UCSD-AML1 (cell line): ENCODE results near the gene TIMM10.

ENCODE experiments used
- DNase-seq: peaks from one replicate; lab custom pipeline; 2025; ENCODE audit not compliant: unreplicated experiment; lab: John Stamatoyannopoulos, UW

Gene TIMM10

GRCh38 chr11:57504511-57504910, 26.0 kb downstream of the TIMM10 start:
- DNase-seq, result no peak

DNA sequence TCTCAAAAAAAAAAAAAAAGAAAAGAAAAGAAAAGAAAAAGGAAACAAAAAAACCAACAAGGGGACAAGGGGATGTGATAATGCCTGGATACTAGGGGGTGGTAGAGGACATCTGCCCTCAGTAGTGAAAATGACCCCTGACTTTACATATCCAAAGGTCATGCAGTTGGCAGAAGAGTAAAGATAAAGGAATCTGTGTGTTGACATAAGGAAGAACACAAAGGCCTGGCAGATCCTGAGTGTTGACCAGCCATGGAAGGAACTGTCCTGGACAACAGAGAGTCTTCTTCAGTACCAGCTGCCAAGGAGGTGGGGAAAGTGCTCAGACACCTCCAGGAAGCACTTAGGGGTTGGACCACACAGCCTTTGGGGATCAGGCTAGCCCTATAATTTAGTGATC, 27.7 kb downstream of the TIMM10 start:
- DNase-seq, result no peak

DNA sequence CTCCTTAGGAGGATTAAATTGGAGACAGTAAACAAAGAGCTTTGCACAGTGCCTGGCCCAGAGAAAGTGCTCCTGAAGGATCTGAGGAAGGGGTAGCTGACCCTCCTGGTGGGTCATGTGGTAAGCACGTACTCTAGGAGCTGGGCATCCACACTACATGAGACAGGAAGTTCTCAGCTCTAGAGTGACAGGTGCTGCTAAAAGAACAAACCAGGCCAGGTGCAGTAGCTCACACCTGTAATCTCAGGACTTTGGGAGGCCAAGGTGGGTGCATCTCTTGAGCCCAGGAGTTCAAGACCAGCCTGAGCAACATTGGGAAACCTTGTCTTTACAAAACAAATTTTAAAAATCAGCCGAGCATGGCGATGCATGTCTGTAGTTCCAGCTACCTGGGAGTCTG, 28.2 kb downstream of the TIMM10 start:
- no peak for DNase-seq

- DNase-seq, result no peak
Measured at GRCh38 chr11:57501953-57502352, 28.6 kb downstream of the TIMM10 start.

GRCh38 chr11:57500926-57501325, 29.6 kb downstream of the TIMM10 start:
- no peak for DNase-seq

GRCh38 chr11:57500515-57500914, 30.0 kb downstream of the TIMM10 start:
- no peak for DNase-seq

- no peak for DNase-seq
Measured at GRCh38 chr11:57499983-57500461, 30.5 kb downstream of the TIMM10 start.

DNA sequence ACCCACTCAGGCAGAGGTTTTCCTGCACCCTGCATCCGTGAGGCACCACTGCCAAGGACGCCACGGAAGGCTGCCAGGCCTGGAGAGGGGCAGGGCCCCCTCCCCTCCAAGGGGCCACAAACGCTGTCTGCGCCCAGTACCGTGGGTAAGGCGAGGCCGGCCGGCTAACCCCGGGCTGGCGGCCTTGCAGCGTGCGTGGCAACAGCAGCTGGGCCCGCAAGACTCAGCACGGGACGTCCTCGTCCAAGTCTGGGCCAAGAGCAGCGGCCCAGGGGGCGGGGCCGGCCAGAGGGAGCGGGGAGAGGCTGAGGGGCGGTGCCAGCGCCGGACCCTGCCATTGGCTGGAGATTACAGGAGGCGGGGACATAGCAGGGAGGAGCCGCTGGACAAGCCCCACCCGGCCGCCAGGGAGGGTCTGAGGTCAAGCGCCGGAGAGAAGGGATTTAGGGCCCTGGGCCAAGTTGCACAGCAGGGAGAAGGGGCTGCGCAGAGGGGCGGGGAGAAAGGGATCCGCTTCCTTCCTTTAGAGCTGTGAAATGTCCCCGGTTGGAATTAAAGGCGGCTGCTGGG, 31.1 kb downstream of the TIMM10 start:
- DNase-seq, result no peak

- no peak for DNase-seq
Measured at GRCh38 chr11:57498540-57498939, 32.0 kb downstream of the TIMM10 start.

- no peak for DNase-seq
Measured at GRCh38 chr11:57497303-57498247, 33.0 kb downstream of the TIMM10 start.

DNA sequence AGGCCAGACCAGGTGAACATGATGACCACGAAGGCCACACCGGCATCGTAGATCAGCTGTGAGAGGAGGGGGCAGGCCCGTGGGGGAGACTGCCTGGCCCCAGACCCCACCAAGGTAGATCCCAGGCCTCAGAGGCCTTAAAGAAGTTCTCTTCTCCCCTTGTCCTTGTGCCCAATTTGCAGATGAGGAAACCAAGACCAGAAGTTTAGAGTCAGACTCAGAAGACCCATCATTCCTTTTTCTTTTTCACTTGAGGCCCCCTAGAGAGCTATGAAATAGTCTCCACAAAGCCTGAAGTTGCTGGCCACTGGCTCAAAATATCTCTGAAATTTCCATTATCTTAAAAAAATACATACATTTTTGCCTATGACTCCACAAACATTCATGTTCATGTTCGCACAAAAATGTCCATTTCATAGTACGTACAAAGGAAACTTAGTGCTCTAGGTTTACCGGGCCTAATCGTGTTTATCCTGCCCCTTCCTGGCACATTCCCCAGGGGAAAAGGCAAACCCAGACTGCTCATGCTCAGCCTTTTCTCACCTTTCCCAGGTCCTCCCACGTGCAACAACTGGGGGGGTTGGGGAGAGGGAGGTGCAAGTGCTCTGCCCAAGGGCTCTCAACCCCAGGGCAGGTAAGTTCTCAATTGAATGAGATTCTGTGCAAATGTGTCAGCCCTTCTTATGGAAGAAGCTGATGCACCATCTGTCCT, 34.3 kb downstream of the TIMM10 start:
- no peak for DNase-seq

DNA sequence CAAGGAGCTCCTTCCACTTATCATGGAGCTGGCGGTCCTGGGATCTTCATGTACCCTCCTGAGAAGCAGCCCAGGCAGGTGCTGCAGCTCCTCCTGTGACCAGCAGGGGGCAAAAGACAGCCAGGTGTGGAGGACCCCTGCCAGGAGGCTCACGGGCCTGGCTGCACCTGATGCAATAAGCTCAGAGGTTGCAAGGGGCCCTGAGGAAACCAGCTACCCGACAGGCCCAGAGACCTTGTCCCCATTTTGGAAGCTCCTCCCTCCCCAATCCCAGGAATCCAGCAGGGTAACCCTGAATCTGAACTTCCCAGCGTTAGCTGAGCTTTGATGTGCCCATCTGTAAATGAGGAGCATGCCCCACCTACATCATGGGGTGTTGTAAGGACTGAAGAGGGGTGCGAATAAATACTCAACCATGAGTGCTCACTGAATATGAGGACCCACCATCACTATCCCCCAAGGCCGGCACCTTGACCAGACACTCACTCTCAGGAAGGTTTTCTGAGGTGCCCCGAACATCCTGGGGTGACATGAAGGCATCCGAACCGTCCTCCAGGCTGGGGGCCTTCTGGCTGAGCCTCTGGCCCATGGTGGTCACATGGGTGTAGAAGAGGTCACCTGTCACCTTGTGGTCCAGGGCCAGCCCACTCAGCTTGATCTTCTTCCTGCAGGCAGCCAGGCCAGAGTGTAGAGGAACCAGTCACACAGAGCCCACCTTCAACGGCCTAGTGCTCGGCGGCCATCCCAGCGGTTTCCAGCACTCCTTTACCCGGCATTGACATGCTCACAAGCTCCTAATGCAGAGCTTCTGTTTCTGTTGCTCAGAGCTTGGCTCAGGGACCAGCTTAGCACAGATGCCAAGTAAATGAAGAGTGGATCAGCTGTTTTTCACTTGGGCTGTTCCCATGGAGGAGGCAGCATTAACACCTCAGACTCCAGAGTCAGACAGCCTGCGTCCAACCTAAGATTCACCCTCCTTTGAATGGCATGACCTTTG, 36.7 kb downstream of the TIMM10 start:
- peak; percentile 59 for DNase-seq

DNA sequence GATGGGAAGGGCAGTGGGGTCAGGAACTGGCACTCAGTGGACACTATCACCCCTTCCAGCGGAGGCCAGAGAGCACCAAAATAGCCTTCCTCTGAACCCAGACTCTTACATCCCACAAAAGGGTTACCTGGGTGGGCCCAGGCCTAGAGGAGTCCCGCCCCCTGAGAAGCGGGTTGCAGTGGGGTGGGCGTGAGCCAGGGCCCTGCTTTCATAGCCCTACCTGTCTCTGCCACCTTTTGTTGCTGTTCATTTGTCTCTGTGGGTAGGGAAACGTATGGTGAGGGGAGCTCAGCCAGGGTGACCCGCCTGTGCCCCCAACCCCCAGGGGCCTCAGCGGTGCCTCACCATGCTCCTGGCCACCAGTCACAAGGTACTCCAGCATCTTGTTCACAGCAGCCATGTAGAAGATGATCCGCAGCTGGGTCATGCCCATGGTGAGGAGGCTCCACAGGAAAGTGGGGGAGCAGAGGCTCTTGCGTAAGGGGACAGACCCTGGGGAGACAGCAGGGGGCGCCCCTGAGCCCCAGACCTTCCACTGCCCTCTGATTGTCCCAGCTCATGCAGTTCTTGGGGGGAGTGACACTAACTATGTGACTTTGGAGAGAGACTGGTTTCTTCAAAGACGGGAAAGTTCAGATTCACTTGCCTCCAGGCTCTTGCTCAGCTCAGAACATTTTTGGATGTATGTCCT, 39.0 kb downstream of the TIMM10 start:
- peak; percentile 68 for DNase-seq

GRCh38 chr11:57490456-57491248, 39.9 kb downstream of the TIMM10 start:
- no peak for DNase-seq

DNA sequence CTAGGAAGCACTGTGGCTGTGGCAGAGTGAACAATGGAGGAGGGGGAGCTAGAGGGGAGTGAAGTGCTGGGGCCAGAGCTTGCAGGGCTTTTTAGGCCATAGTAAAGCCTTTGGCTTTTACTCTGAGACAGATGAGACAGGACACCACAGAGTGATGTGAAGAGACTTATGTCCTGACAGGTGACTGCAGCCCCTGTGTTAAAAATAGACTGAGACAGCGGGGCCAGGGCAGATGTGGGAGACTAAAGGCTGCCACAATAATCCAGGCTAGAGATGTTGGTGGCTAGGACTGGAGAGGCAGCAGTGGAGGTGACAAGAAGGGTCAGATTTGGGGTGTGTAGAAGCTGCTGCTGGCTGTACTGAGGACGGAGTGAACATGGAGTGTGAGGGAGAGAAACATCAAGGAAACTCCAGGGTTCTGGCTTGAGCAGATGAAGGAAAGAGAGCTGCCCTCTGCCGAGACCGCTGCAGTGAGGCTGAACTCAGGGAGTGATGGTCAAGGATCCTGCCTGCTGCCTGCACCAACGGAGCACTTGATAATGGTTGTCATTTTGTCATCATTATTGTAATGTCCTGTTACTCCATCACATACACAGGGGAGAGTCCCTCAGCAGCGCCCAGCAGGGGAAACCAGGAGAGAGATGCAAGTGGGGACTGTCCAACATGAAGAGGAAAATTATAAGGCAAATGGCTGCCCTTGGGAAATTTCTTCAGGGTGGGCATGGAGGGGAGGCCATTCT, 42.5 kb downstream of the TIMM10 start:
- no peak for DNase-seq

DNA sequence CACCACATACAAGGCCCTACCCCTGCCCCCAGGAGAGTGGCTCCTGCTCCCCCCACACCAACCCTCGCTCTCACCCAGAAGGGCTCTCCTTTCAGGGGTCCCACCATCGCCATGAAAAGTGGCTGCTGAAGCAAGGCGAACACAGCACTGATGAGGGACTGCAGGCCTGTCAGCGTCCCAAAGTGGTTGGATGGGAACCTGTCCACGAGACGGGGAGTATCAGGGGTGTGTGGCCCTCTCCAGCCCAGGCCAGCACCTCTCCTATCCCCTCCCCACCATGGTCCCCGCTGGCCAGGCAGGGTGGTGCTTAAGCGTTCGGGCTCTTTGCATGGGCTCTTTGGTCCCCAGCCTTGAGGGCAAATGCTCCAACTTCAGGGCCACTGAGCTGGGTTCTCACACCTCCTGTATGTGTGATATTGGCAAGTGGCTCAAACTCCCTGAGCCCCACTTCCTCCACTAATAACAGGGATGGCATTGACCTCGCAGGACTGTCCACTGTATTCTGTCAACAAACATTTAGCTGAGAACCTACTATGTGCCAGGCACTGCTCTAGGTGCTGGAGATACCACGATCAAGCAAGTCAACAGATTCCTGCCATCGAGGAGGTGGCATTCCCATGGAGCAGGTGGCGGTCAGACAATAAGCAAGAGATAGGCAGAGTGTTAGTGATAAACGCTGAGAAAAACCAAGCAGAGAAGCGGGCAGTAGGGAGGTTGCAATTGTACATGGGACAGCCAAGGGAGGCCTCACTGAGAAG, 43.4 kb downstream of the TIMM10 start:
- DNase-seq, result no peak

GRCh38 chr11:57485217-57485990, 45.1 kb downstream of the TIMM10 start:
- no peak for DNase-seq
